Tibial nerve (tissue), 4 donors: ENCODE measurements around the gene PLEKHA7. TPM values are rescaled to one million over a fixed set of nuclear protein-coding genes. Genes with fewer than 3 reads are reported as not detected.
A peak's percentile ranks its signal among the peaks of the same experiment; 100 is the strongest.

Source experiments
- DNase-seq, 2 donors: peaks; one replicate each; pipeline ENCODE4 v3.0.0-alpha.2; 2019; ENCODE audit warnings: low spot score in 2 of 2
- H3K27ac ChIP-seq, 4 donors: fragments of 200-600 bp; sonication (generic) in 3 of 4; one replicate each; pipeline ENCODE4 v1.5.1; 2017 to 2019; ENCODE audit warnings: mild to moderate bottlenecking in 1 of 4
- H3K27me3 ChIP-seq, 2 donors: fragments of 200-600 bp; sonication (generic) in 1 of 2; one replicate each; pipeline versions ENCODE4 v1.5.1 to v1.6.0; 2017 to 2019
- H3K36me3 ChIP-seq, 3 donors: fragments of 200-600 bp; sonication (generic); one replicate each; pipeline ENCODE4 v1.5.1; 2018 to 2019
- H3K4me1 ChIP-seq, 4 donors: fragments of 200-600 bp; sonication (generic) in 3 of 4; one replicate each; pipeline ENCODE4 v1.5.1; 2017 to 2019
- H3K4me3 ChIP-seq, 4 donors: fragments of 200-600 bp; sonication (generic) in 3 of 4; one replicate each; pipeline ENCODE4 v1.5.1; 2017 to 2019; ENCODE audit warnings: mild to moderate bottlenecking in 1 of 4, moderate library complexity in 1 of 4
- H3K9me3 ChIP-seq, 4 donors: fragments of 200-600 bp; sonication (generic) in 3 of 4; one replicate each; pipeline ENCODE4 v1.5.1; 2017 to 2019
- CTCF ChIP-seq, 5 experiments: fragments of 200-600 bp in 3 of 5; fragments of 450-650 bp in 2 of 5; sonication (generic) in 3 of 5; IDR thresholded peaks; one replicate each; pipeline ENCODE4 v1.5.1; 2016 to 2019; ENCODE audit warnings: antibody characterized with exemption in 5 of 5, mild to moderate bottlenecking in 3 of 5, moderate library complexity in 2 of 5
- EP300 ChIP-seq, 2 donors: sonication (generic); formaldehyde crosslinking; IDR thresholded peaks; one replicate each; pipeline ENCODE4 v1.6.1; 2017; ENCODE audit warnings: antibody characterized with exemption in 2 of 2, mild to moderate bottlenecking in 1 of 2
- POLR2A ChIP-seq, 2 donors: fragments of 450-650 bp; IDR thresholded peaks; one replicate each; pipeline ENCODE4 v1.6.1; 2017; ENCODE audit warnings: antibody characterized with exemption in 2 of 2, mild to moderate bottlenecking in 2 of 2, moderate library complexity in 2 of 2
- WGBS, 2 donors: methylation state at CpG; one replicate each; pipeline ENCODE4 v1.1.5; 2018; 5-methylcytosine and 5-hydroxymethylcytosine counted together
- total RNA-seq, 4 donors: library from RNA; depleted of rRNA; stranded (reverse); fragments of >200 nt; gene quantifications; one replicate each; pipeline ENCODE4 v1.1.0, GENCODE V29; 2016

Gene PLEKHA7
- total RNA-seq, 4 donors from 2014 or later: 41.6 to 56.7 (median 50.1) TPM

GRCh38 chr11:16812274-16812673 is 201.9 kb downstream of the PLEKHA7 start:
- 50 to 68% methylated on average over 5 of the region's 5 CpGs for WGBS, 2 donors
- TF ChIP-seq POLR2A (IDR thresholded peaks at IDR 0.05) (no peak), EP300 (IDR thresholded peaks at IDR 0.05) (peak; percentile 74 to 89)
- Histone ChIP-seq H3K4me1 (peaks cover 0 to 40% (median 6%) of the 10 kb centered on the region in 4 donors), H3K27ac (peak overlapping the region in 3 of 4 donors; percentile 72 to 83 (median 79)), H3K4me3 (no peak overlapping the region), H3K9me3 (no peaks in the 10 kb centered on the region), H3K27me3 (no peaks in the 10 kb centered on the region), H3K36me3 (peaks cover 0 to 48% (median 0%) of the 10 kb centered on the region in 3 donors)
- DNase-seq: no peak

GRCh38 chr11:16811136-16812020 is 202.8 kb downstream of the PLEKHA7 start:
- Histone ChIP-seq H3K36me3 (peaks cover 0 to 40% (median 0%) of the 10 kb centered on the region in 3 donors), H3K27me3 (no peaks in the 10 kb centered on the region), H3K27ac (peak overlapping the region; percentile 37 to 83 (median 76)), H3K4me3 (no peak overlapping the region), H3K9me3 (no peaks in the 10 kb centered on the region), H3K4me1 (peaks cover 0 to 45% (median 9%) of the 10 kb centered on the region in 4 donors)
- 93 to 96% methylated on average over 2 to 3 of the region's 3 CpGs for WGBS, 2 donors
- no peak for TF ChIP-seq CTCF (IDR thresholded peaks at IDR 0.05)
- no peak for TF ChIP-seq EP300 (IDR thresholded peaks at IDR 0.05)
- no peak for TF ChIP-seq POLR2A (IDR thresholded peaks at IDR 0.05)
- no peak for DNase-seq

- TF ChIP-seq CTCF (IDR thresholded peaks at IDR 0.05) (no peak), POLR2A (IDR thresholded peaks at IDR 0.05) (no peak), EP300 (IDR thresholded peaks at IDR 0.05) (peak in 1 of 2 donors; percentile 44)
- no peaks in the 10 kb centered on the region for H3K9me3 ChIP-seq
- peaks cover 0 to 27% (median 0%) of the 10 kb centered on the region in 3 donors for H3K36me3 ChIP-seq
- peaks cover 0 to 48% (median 14%) of the 10 kb centered on the region in 4 donors for H3K4me1 ChIP-seq
- no peak for DNase-seq
- WGBS, 2 donors: 66 to 68% methylated on average over 11 of the region's 11 CpGs
- peak overlapping the region; percentile 6 to 83 (median 76) for H3K27ac ChIP-seq
- no peak overlapping the region for H3K4me3 ChIP-seq
- H3K27me3 ChIP-seq: no peaks in the 10 kb centered on the region
Observed at GRCh38 chr11:16809886-16810668, 204.1 kb downstream of the PLEKHA7 start.

- H3K36me3 ChIP-seq: peaks cover 0 to 14% (median 0%) of the 10 kb centered on the region in 3 donors
- H3K27ac ChIP-seq: peak overlapping the region in 2 of 4 donors; percentile 83 to 88
- DNase-seq: no peak
- H3K4me1 ChIP-seq: peaks cover 0 to 58% (median 24%) of the 10 kb centered on the region in 4 donors
- H3K27me3 ChIP-seq: no peaks in the 10 kb centered on the region
- WGBS, 2 donors: 61 to 69% methylated on average over 3 of the region's 3 CpGs
- H3K4me3 ChIP-seq: no peak overlapping the region
- no peaks in the 10 kb centered on the region for H3K9me3 ChIP-seq
- no peak for TF ChIP-seq CTCF (IDR thresholded peaks at IDR 0.05)
- TF ChIP-seq EP300 (IDR thresholded peaks at IDR 0.05): peak in 1 of 2 donors; percentile 31
- no peak for TF ChIP-seq POLR2A (IDR thresholded peaks at IDR 0.05)
Observed at GRCh38 chr11:16807306-16807705, 206.9 kb downstream of the PLEKHA7 start.

GRCh38 chr11:16806791-16807190 is 207.4 kb downstream of the PLEKHA7 start:
- no peaks in the 10 kb centered on the region for H3K9me3 ChIP-seq
- no peak for TF ChIP-seq POLR2A (IDR thresholded peaks at IDR 0.05)
- no peak for TF ChIP-seq EP300 (IDR thresholded peaks at IDR 0.05)
- no peak for TF ChIP-seq CTCF (IDR thresholded peaks at IDR 0.05)
- no peaks in the 10 kb centered on the region for H3K27me3 ChIP-seq
- peaks cover 0 to 58% (median 24%) of the 10 kb centered on the region in 4 donors for H3K4me1 ChIP-seq
- peak overlapping the region in 2 of 4 donors; percentile 83 to 88 for H3K27ac ChIP-seq
- peaks cover 0 to 16% (median 0%) of the 10 kb centered on the region in 3 donors for H3K36me3 ChIP-seq
- no peak for DNase-seq
- no peak overlapping the region for H3K4me3 ChIP-seq
- 26 to 27% methylated on average over 11 of the region's 11 CpGs for WGBS, 2 donors
